NCI-H2196 (cell line): ENCODE results near the gene SDK2.

Experiments used
- DNase-seq: peaks from one replicate; lab custom pipeline; 2025; ENCODE audit not compliant: unreplicated experiment; lab: John Stamatoyannopoulos, UW

The SDK2 gene

GRCh38 chr17:73379826-73380225, 264.4 kb downstream of the SDK2 start:
- no peak for DNase-seq

- no peak for DNase-seq
Observed at GRCh38 chr17:73378974-73379470, 265.2 kb downstream of the SDK2 start.

- DNase-seq = no peak
Observed at GRCh38 chr17:73376636-73377035, 267.6 kb downstream of the SDK2 start.

DNA sequence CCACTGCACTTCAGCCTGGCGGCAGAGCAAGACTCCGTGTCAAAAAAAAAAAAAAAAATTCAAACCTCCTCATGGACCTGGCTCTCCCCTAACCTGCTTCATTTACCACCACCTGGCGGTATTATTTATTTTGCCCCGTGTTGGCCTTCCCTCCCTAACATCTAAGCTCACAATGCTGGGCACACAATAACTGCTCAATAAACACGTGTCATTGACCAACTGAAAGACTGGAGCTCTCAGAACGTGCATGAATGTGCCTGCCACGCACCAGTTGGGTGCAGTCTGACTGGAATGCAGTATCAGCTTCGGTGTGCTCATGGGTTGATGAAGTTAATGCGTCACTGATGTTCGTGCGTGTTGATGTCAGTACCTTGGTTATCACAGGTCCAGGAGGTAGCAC, 268.1 kb downstream of the SDK2 start:
- DNase-seq = no peak

DNA sequence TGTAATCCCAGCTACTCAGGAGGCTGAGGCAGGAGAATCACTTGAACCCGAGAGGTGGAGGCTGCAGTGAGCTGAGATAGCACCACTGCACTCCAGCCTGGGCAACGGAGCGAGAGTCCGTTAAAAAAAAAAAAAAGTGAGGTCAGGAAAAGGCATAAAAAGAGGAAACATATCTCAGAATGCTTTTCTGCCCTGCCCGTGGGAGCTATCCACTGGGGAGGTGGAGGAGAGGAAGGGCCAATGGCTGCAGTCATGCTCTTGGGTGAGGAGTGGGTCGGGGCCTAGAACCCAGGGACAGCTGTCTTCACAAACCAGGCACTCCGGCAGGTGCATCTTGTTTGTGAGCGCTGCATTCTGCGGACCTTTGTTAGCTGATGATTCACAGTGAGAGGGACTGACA, 272.4 kb downstream of the SDK2 start:
- no peak for DNase-seq

DNA sequence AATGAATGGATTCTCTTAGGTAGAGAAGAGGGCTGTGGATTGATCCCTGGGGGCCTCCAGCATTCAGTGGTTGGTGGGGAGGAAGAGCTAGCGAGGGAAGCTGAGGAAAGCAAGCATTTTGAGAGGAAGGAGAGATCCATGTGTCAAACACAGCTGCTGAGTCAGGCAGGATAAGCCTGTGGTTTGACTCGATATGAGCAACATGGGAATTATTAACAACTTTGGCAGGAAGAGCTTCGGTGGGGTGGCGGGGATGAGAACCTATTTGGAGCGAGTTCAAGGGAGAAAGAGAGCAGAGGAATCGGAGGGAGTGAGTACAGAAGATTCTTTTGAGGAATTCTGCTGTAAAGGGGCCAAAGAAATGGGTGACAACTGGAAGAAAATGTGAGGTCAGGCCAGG, 273.0 kb downstream of the SDK2 start:
- no peak for DNase-seq

DNA sequence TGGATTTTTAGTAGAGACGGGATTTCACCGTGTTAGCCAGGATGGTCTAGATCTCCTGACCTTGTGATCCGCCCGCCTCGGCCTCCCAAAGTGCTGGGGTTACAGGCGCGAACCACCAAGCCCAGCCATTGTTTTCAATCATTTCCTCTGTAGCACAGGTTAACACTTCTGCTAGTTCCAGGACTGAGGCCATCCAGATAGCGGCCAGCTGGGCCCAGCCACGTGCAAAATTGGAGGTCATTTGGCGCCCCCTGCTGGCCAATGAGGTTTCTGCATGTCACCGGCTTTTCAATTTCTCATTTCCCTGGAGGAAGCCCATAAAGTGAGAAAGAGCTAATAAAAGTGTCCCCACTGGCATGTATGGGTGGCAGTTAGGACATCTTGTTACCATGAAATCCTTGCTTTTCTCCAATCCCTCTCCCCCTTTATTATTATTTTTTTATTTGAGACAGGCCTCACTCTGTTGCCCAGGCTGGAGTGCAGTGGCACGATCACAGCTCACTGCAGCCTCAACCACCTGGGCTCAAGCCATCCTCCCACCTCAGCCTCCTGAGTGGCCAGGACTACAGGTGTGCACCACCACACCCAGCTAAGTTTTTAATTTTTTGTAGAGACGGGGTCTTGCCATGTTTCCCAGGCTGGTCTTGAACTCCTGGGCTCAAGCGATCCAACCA, 274.3 kb downstream of the SDK2 start:
- DNase-seq = peak; percentile 72

GRCh38 chr17:73369111-73369521, 275.1 kb downstream of the SDK2 start:
- no peak for DNase-seq

DNA sequence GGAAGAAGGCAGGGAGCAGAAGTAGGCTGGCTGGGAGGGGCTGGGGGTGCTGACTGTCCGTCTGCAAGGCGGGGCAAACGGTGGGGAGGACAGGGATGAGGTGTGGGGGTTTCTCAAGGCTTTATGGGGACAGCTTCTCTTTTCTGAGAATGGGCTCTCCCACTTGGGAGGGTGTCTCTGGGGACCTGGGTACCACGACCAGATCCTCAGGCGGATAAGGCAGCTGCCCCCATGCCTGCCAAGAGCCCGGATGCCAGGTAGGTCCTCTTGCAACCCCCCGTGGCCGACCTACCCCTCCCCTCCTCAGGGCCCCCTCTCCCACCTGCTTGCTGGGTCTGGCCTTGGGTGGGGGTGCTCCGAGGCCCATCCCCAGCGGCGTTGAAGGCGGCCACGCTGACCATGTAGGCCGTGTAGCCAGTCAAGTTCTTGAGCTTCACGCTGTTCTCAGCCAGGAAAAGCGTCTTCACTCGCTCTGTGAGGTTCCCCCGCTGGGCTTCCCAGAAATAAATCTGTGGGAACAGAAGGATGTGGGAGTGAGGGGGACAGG, 276.1 kb downstream of the SDK2 start:
- DNase-seq = no peak

DNA sequence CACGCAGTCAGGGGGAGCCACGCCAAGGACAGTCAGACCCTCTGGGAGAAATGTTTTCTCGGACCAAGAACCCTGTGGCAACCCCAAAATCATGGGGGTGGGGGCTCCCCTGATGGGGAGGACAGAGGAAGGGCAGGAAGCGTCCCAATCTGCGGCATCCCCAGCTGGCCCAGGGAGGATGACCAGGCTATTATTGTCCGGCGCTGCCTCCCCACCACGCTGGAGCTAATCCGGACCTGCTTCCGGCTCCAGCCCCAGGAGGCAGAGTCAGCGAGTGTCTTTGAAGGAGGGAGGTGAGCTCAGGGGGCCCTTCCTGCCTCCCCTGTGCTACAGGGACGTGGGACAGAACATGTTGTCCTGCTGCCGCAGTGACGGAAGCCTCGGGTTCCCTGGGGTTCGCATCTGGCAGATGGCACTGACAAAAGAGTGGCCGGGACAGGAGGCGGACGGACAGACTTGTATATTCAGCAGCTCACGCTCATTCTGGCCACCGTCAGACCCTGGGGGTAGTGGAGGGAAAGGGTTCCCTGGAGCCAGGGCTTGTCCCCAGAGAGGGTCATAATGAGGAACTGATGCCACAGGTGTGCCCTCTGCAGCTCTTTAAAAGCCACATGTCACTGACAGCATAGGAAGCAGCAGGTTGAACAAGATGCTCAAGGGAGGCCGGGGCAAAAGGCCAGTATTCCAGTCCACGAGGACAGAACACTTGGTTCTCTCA, 278.2 kb downstream of the SDK2 start:
- DNase-seq = no peak

- no peak for DNase-seq
Observed at GRCh38 chr17:73365301-73365874, 278.9 kb downstream of the SDK2 start.

DNA sequence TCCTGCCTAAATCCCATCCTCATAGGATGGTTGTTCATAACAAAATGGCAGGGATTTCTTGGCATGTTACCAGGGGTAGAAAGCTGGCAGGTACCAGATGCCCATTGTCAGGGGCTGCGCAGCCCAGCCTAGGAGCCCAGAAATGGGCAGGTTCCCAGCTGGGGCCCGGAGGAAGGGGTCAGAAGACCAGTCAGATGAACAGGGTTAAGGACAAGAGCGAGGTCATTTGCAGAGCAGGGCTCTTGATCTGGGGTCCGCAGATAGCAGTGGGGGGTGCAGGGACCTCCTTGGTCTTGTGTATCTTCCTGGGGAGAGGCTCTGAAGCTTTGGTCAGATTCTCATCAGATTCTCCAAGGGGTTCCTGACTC, 280.1 kb downstream of the SDK2 start:
- DNase-seq = no peak

- DNase-seq = peak; percentile 38
Observed at GRCh38 chr17:73363442-73364154, 280.6 kb downstream of the SDK2 start.

DNA sequence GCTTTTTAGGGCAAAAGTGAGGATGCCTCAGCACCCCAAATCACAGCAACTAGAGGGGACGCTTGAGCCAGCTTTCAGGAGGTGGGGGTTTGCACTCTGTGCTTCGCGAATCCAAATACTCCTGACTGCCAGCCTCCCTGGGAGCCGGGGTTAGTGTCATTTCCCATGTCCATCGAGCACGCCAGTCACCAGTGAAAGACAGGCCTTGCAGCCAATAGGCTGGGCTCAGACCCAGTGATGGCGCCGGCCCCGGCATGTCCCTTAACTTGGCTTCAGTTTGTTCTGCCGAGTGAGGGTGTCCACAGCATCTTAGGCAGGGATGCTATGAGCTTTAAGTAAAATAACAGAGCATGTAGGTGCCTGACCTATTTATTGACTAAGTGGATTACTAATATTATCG, 281.5 kb downstream of the SDK2 start:
- DNase-seq = no peak

GRCh38 chr17:73360961-73361761, 283.1 kb downstream of the SDK2 start:
- DNase-seq = no peak

- peak; percentile 74 for DNase-seq
Observed at GRCh38 chr17:73359987-73360410, 284.2 kb downstream of the SDK2 start.

- DNase-seq = no peak
Observed at GRCh38 chr17:73359352-73359751, 284.9 kb downstream of the SDK2 start.

GRCh38 chr17:73358668-73359067, 285.6 kb downstream of the SDK2 start:
- no peak for DNase-seq

- no peak for DNase-seq
Observed at GRCh38 chr17:73357981-73358380, 286.3 kb downstream of the SDK2 start.

GRCh38 chr17:73357318-73357717, 286.9 kb downstream of the SDK2 start:
- no peak for DNase-seq
